SK-N-MC (cell line): ENCODE data around the gene LARGE1.

Experiments
- DNase-seq: peaks from one replicate; pipeline ENCODE4 v3.0.0-alpha.2; 2011; ENCODE audit warnings: low read depth, low spot score
- H3K27ac ChIP-seq: fragments of 200-600 bp; sonication (generic); 2 replicates; pipeline ENCODE4 v1.5.1; 2016; ENCODE audit warnings: mixed run types
- H3K36me3 ChIP-seq: fragments of 200-600 bp; sonication (generic); 2 replicates; pipeline ENCODE4 v1.6.1; 2017; ENCODE audit warnings: antibody characterized with exemption, low read length, mixed read lengths; ENCODE audit not compliant: insufficient read depth
- H3K4me3 ChIP-seq: fragments of 200-600 bp; sonication (generic); 2 replicates; pipeline ENCODE4 v1.5.1; 2016
- H3K9ac ChIP-seq: fragments of 200-600 bp; sonication (generic); 2 replicates; pipeline ENCODE4 v1.8.0; 2017; ENCODE audit warnings: mixed run types, mixed read lengths; ENCODE audit not compliant: insufficient read length
- H3K9me3 ChIP-seq: fragments of 200-600 bp; sonication (generic); 2 replicates; pipeline ENCODE4 v1.6.1; 2017; ENCODE audit warnings: low read depth, mild to moderate bottlenecking, antibody characterized with exemption, low read length, moderate library complexity, mixed read lengths
- EZH2 ChIP-seq: fragments of 200-600 bp; sonication (generic); IDR thresholded peaks from one replicate; pipeline ENCODE4 v1.6.1; 2017; ENCODE audit warnings: antibody characterized with exemption
- FOXP2 ChIP-seq: optimal IDR thresholded peaks from 2 replicates; pipeline ENCODE3; 2011; ENCODE audit warnings: mild to moderate bottlenecking, moderate library complexity; ENCODE audit not compliant: insufficient read depth; ENCODE audit errors: extremely low read length, control extremely low read depth
- POLR2AphosphoS5 ChIP-seq: IDR thresholded peaks from 2 replicates; pipeline ENCODE4 v1.6.1; 2012; ENCODE audit warnings: mild to moderate bottlenecking, low read depth, low read length, borderline replicate concordance

The LARGE1 gene

GRCh38 chr22:33674357-33674756 is 245.9 kb downstream of the LARGE1 start:
- H3K36me3 ChIP-seq = no peaks in the 10 kb centered on the region
- H3K4me3 ChIP-seq = no peak overlapping the region
- DNase-seq = no peak
- H3K9me3 ChIP-seq = no peaks in the 10 kb centered on the region
- H3K9ac ChIP-seq = no peak overlapping the region
- TF ChIP-seq FOXP2 (no peak), POLR2AphosphoS5 (no peak), EZH2 (no peak)
- no peak overlapping the region for H3K27ac ChIP-seq

DNA sequence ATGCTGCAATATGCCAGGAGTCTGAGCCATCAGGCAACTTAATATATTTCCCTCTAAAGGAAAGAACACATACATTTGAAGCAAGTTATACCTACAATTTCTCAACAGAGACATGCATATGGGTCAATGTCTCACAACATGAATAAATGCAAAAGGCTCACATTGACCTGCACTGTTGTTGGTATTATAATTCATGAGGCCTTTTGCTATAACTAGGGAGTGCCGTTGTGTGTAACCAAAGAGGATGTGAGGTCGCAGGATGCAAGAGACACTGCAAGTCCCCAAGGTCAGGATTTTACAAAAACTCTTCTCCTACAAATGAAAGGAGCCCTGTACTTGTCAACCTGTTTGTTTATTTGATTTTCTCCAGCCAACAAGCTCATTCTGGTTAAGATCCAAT is 250.5 kb downstream of the LARGE1 start:
- H3K9ac ChIP-seq = no peak overlapping the region
- no peak overlapping the region for H3K27ac ChIP-seq
- H3K4me3 ChIP-seq = no peak overlapping the region
- no peaks in the 10 kb centered on the region for H3K36me3 ChIP-seq
- no peak for DNase-seq
- no peaks in the 10 kb centered on the region for H3K9me3 ChIP-seq
- TF ChIP-seq EZH2 (no peak), FOXP2 (no peak), POLR2AphosphoS5 (no peak)

DNA sequence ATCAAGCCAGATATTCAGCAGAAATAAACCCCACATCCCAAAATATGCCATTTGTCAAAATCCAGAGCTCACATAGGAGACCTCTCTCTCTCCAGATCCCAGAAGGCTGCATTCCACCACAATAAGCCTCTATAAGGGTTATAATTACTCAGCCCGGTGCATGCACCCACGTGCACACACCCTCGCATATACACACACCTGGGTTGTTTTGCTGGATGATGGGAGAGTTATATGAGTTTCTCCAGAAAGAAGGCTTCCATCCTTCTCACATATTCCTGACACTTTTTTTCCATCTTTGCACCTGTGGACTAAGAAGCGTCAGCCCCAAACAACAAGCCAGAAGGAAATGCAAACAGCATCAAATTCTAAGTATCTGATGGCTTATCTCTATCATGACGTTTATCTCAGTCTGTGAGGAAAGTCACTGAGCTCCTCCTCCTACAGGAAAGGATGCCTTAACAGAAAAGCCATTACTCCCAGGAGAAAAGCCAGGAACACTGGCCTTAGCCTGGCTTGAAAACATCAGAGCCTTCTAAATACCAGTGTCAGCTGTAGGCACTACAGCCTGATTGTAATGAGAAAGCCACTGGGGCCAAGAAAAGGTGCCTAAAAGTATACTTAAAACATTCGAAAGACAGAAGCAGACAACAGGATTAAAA is 253.2 kb downstream of the LARGE1 start:
- Histone ChIP-seq H3K27ac (no peak overlapping the region), H3K9me3 (no peaks in the 10 kb centered on the region), H3K36me3 (no peaks in the 10 kb centered on the region), H3K4me3 (no peak overlapping the region), H3K9ac (no peak overlapping the region)
- no peak for DNase-seq
- TF ChIP-seq FOXP2 (no peak), POLR2AphosphoS5 (no peak), EZH2 (no peak)

DNA sequence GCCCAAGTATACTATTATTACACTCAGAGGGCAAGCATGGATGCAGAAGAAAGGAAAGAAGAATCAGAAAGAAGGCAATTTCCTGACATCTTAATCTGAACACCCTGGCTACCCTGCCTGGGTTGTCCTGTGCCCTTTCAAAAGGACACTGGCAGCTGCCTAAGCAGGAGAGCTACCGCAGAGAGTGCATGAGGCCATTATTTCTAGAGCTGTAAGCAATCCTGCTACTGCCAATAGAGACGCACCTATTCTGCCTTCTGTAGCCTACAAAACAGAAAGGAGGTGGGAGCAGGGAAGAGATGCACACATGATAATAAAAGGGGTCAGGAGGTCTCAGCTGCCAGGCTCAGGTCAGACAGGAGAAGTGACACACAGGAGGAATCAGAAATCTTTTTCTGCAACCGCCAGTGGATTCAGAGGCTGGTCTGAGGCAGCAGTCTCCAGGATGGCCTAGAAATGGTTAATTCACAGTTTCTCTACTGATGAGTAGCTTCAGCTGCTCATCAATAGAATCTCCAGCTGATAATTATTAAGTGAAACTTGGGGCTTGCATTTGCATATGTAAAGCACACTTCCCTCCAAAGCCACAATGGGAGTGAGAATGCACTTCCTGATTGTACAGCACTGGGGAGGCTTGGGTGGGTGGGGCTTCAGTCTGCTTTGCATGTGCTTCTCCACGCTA is 253.9 kb downstream of the LARGE1 start:
- no peaks in the 10 kb centered on the region for H3K9me3 ChIP-seq
- H3K9ac ChIP-seq = no peak overlapping the region
- no peak overlapping the region for H3K27ac ChIP-seq
- no peak for DNase-seq
- TF ChIP-seq POLR2AphosphoS5 (no peak), FOXP2 (no peak), EZH2 (no peak)
- H3K4me3 ChIP-seq = no peak overlapping the region
- no peaks in the 10 kb centered on the region for H3K36me3 ChIP-seq

- no peak for DNase-seq
- H3K9me3 ChIP-seq = no peaks in the 10 kb centered on the region
- no peak overlapping the region for H3K4me3 ChIP-seq
- no peaks in the 10 kb centered on the region for H3K36me3 ChIP-seq
- H3K9ac ChIP-seq = no peak overlapping the region
- TF ChIP-seq EZH2 (no peak), POLR2AphosphoS5 (no peak), FOXP2 (no peak)
- H3K27ac ChIP-seq = no peak overlapping the region
Observed at GRCh38 chr22:33659448-33659847, 260.8 kb downstream of the LARGE1 start.

DNA sequence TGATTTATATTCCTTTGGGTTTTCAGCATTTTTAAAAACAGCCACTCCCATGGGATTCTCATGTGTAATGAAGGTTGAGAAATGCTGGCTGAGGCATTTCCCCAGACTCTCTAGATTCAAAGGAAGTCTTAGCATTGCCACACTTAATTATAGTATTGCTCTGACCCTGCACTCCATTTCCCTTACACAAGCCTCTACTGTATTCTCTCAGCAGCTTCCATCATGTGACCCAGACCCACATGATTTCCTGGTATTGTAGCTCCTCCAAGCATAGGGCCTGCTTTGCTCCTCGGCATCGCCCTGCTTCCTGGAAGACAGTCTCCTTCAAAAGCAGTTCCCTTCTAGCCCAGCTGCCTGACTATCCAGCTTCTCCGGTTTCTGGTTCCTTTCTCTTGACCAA is 261.5 kb downstream of the LARGE1 start:
- H3K9ac ChIP-seq = no peak overlapping the region
- no peak for TF ChIP-seq FOXP2
- no peak for TF ChIP-seq POLR2AphosphoS5
- TF ChIP-seq EZH2 = no peak
- no peak for DNase-seq
- H3K36me3 ChIP-seq = no peaks in the 10 kb centered on the region
- H3K9me3 ChIP-seq = no peaks in the 10 kb centered on the region
- H3K4me3 ChIP-seq = no peak overlapping the region
- no peak overlapping the region for H3K27ac ChIP-seq

GRCh38 chr22:33657670-33658069 is 262.6 kb downstream of the LARGE1 start:
- H3K36me3 ChIP-seq = no peaks in the 10 kb centered on the region
- no peak overlapping the region for H3K9ac ChIP-seq
- no peak overlapping the region for H3K27ac ChIP-seq
- H3K9me3 ChIP-seq = no peaks in the 10 kb centered on the region
- no peak overlapping the region for H3K4me3 ChIP-seq
- no peak for DNase-seq
- TF ChIP-seq FOXP2 (no peak), POLR2AphosphoS5 (no peak), EZH2 (no peak)

GRCh38 chr22:33656808-33657628 is 263.3 kb downstream of the LARGE1 start:
- no peak for DNase-seq
- Histone ChIP-seq H3K27ac (no peak overlapping the region), H3K9ac (no peak overlapping the region), H3K9me3 (no peaks in the 10 kb centered on the region), H3K4me3 (no peak overlapping the region), H3K36me3 (no peaks in the 10 kb centered on the region)
- TF ChIP-seq FOXP2 (no peak), POLR2AphosphoS5 (no peak)
